Skeletal muscle satellite cell (primary cell): ENCODE data around the gene SESTD1. TPM values are rescaled to one million over a fixed set of nuclear protein-coding genes. Genes with fewer than 3 reads are reported as not detected.

Experiments used
- H3K27me3 ChIP-seq: 2 replicates; pipeline ENCODE4 v1.7.0; 2013; ENCODE audit warnings: low read length; ENCODE audit not compliant: control insufficient read depth, insufficient read depth
- H3K36me3 ChIP-seq: 2 replicates; pipeline ENCODE4 v1.7.0; 2013; ENCODE audit warnings: mild to moderate bottlenecking, control low read depth, low read length; ENCODE audit not compliant: insufficient read depth
- H3K4me1 ChIP-seq: 2 replicates; pipeline ENCODE4 v1.7.0; 2013; ENCODE audit warnings: low read length; ENCODE audit not compliant: control insufficient read depth, insufficient read depth
- H3K4me2 ChIP-seq: 2 replicates; pipeline ENCODE4 v1.7.0; 2013; ENCODE audit warnings: mild to moderate bottlenecking, low read length
- H3K4me3 ChIP-seq: 2 replicates; pipeline ENCODE4 v1.7.0; 2013; ENCODE audit warnings: low read length
- H3K9ac ChIP-seq: 2 replicates; pipeline ENCODE4 v1.7.0; 2013; ENCODE audit warnings: mild to moderate bottlenecking, low read depth, low read length, moderate library complexity
- H3K9me3 ChIP-seq: replicated peaks from 2 replicates; pipeline ENCODE4 v1.7.0; 2013; ENCODE audit warnings: mild to moderate bottlenecking, control low read depth, low read length
- total RNA-seq: library from RNA; depleted of rRNA; stranded (reverse); fragments of >200 nt; gene quantifications from 2 replicates; pipeline ENCODE4 v1.2.3, GENCODE V29; 2012; rRNA removed

The SESTD1 gene
- total RNA-seq, result 13.8 and 24.1 TPM in 2 replicates

- H3K36me3 ChIP-seq, result no peaks in the 10 kb centered on the region
- H3K4me1 ChIP-seq, result peaks cover 38% of the 10 kb centered on the region
- no peaks in the 10 kb centered on the region for H3K27me3 ChIP-seq
- H3K9ac ChIP-seq, result peak within 1 kb of the TSS; percentile 94
- peak within 1 kb of the TSS; percentile 81 for H3K4me2 ChIP-seq
- H3K9me3 ChIP-seq, result no peaks in the 10 kb centered on the region
- H3K4me3 ChIP-seq, result peak within 1 kb of the TSS; percentile 94
These were observed at the start of gene SESTD1 for GRCh38 chr2:179264368-179265081. Gene SESTD1 (minus strand): TSS chr2:179264832. CDS start chr2:179191841, 72,991 bp downstream.

GRCh38 chr2:179313057-179313456 is 48.4 kb upstream of the SESTD1 start:
- Histone ChIP-seq H3K36me3 (no peaks in the 10 kb centered on the region), H3K27me3 (no peaks in the 10 kb centered on the region), H3K4me2 (no peak overlapping the region), H3K4me1 (no peaks in the 10 kb centered on the region), H3K9me3 (no peaks in the 10 kb centered on the region), H3K4me3 (no peak overlapping the region), H3K9ac (no peak overlapping the region)

GRCh38 chr2:179311101-179311500 is 46.5 kb upstream of the SESTD1 start:
- H3K27me3 ChIP-seq, result no peaks in the 10 kb centered on the region
- no peaks in the 10 kb centered on the region for H3K4me1 ChIP-seq
- no peaks in the 10 kb centered on the region for H3K36me3 ChIP-seq
- H3K9me3 ChIP-seq, result no peaks in the 10 kb centered on the region
- no peak overlapping the region for H3K9ac ChIP-seq
- no peak overlapping the region for H3K4me3 ChIP-seq
- H3K4me2 ChIP-seq, result no peak overlapping the region

- Histone ChIP-seq H3K9ac (no peak overlapping the region), H3K36me3 (no peaks in the 10 kb centered on the region), H3K9me3 (no peaks in the 10 kb centered on the region), H3K4me1 (no peaks in the 10 kb centered on the region), H3K27me3 (no peaks in the 10 kb centered on the region), H3K4me3 (no peak overlapping the region), H3K4me2 (no peak overlapping the region)
These were observed 43.2 kb upstream of the SESTD1 start for GRCh38 chr2:179307616-179308371.

- H3K4me1 ChIP-seq, result no peaks in the 10 kb centered on the region
- H3K4me3 ChIP-seq, result no peak overlapping the region
- H3K9ac ChIP-seq, result no peak overlapping the region
- no peaks in the 10 kb centered on the region for H3K36me3 ChIP-seq
- H3K27me3 ChIP-seq, result no peaks in the 10 kb centered on the region
- H3K9me3 ChIP-seq, result no peaks in the 10 kb centered on the region
- no peak overlapping the region for H3K4me2 ChIP-seq
These were observed 40.5 kb upstream of the SESTD1 start for GRCh38 chr2:179305125-179305524.

GRCh38 chr2:179304424-179304823 is 39.8 kb upstream of the SESTD1 start:
- Histone ChIP-seq H3K4me3 (no peak overlapping the region), H3K9me3 (no peaks in the 10 kb centered on the region), H3K4me1 (no peaks in the 10 kb centered on the region), H3K27me3 (no peaks in the 10 kb centered on the region), H3K9ac (no peak overlapping the region), H3K4me2 (no peak overlapping the region), H3K36me3 (no peaks in the 10 kb centered on the region)

GRCh38 chr2:179302764-179303571 is 38.3 kb upstream of the SESTD1 start:
- no peaks in the 10 kb centered on the region for H3K4me1 ChIP-seq
- H3K36me3 ChIP-seq, result no peaks in the 10 kb centered on the region
- no peaks in the 10 kb centered on the region for H3K9me3 ChIP-seq
- no peak overlapping the region for H3K9ac ChIP-seq
- no peak overlapping the region for H3K4me2 ChIP-seq
- no peak overlapping the region for H3K4me3 ChIP-seq
- no peaks in the 10 kb centered on the region for H3K27me3 ChIP-seq

GRCh38 chr2:179302149-179302548 is 37.5 kb upstream of the SESTD1 start:
- Histone ChIP-seq H3K4me2 (no peak overlapping the region), H3K9ac (no peak overlapping the region), H3K36me3 (no peaks in the 10 kb centered on the region), H3K4me3 (no peak overlapping the region), H3K27me3 (no peaks in the 10 kb centered on the region), H3K9me3 (no peaks in the 10 kb centered on the region), H3K4me1 (no peaks in the 10 kb centered on the region)

GRCh38 chr2:179298666-179299065 is 34.0 kb upstream of the SESTD1 start:
- Histone ChIP-seq H3K4me3 (no peak overlapping the region), H3K36me3 (no peaks in the 10 kb centered on the region), H3K27me3 (no peaks in the 10 kb centered on the region), H3K9ac (no peak overlapping the region), H3K4me1 (no peaks in the 10 kb centered on the region), H3K9me3 (no peaks in the 10 kb centered on the region), H3K4me2 (no peak overlapping the region)

- no peaks in the 10 kb centered on the region for H3K4me1 ChIP-seq
- no peak overlapping the region for H3K9ac ChIP-seq
- H3K36me3 ChIP-seq, result no peaks in the 10 kb centered on the region
- H3K9me3 ChIP-seq, result no peaks in the 10 kb centered on the region
- H3K4me3 ChIP-seq, result no peak overlapping the region
- H3K4me2 ChIP-seq, result no peak overlapping the region
- no peaks in the 10 kb centered on the region for H3K27me3 ChIP-seq
These were observed 33.3 kb upstream of the SESTD1 start for GRCh38 chr2:179297927-179298326.

- Histone ChIP-seq H3K36me3 (no peaks in the 10 kb centered on the region), H3K4me2 (no peak overlapping the region), H3K4me3 (no peak overlapping the region), H3K4me1 (no peaks in the 10 kb centered on the region), H3K9me3 (no peaks in the 10 kb centered on the region), H3K9ac (no peak overlapping the region), H3K27me3 (no peaks in the 10 kb centered on the region)
These were observed 25.7 kb upstream of the SESTD1 start for GRCh38 chr2:179290329-179290728.
